K562 (cell line): ENCODE results near the gene SS18L1. TPM values are rescaled to one million over a fixed set of nuclear protein-coding genes. Genes with fewer than 3 reads are reported as not detected.

ENCODE experiments used
- ATAC-seq: fragments of 200-7000 bp; cut with Tn5 transposase; 3 replicates; pipeline ENCODE4 v1.9.1; 2020; ENCODE audit warnings: moderate library complexity
- BruUV-seq: library from RNA; stranded (reverse); fragments of 400-500 nt; replicated peaks from 2 replicates; lab custom pipeline; 2021; lab: Mats Ljungman, UMichigan
- CTCF ChIA-PET: fragments of 300-600 bp; formaldehyde crosslinking; extraction: SDS; loops from one replicate; lab custom pipeline; 2021; ENCODE audit warnings: low intra/inter-chr PET ratio; lab: Yijun Ruan, JAX
- POLR2A ChIA-PET: fragments of 300-600, 350-650 bp; sonication (Branson Sonifier 250); formaldehyde crosslinking; extraction: SDS; loops from one replicate; lab custom pipeline; 2021; ENCODE audit warnings: antibody characterized with exemption, inconsistent platforms; lab: Yijun Ruan, JAX
- DNase-seq, 4 experiments: peaks; one replicate each; pipeline versions ENCODE4 v3.0.0 to v3.0.0-alpha.2; 2011 to 2018; ENCODE audit warnings: low spot score in 3 of 4, mixed read lengths in 3 of 4; ENCODE audit errors: extremely low read depth in 1 of 4
- FAIRE-seq: peaks from 2 replicates; lab custom pipeline; 2011; peaks lifted over from hg19 to GRCh38; lab: Jason Lieb, UNC
- H2AFZ ChIP-seq: 2 replicates; pipeline ENCODE4 v1.6.0; 2011; ENCODE audit warnings: low read depth, low read length, control low read depth, inconsistent platforms
- H3K27ac ChIP-seq: fragments of 200-600 bp; 3 replicates; pipeline ENCODE4 v1.8.0; 2011; ENCODE audit warnings: low read depth, mild to moderate bottlenecking, control low read depth, inconsistent platforms, low read length, moderate library complexity, mixed read lengths; ENCODE audit errors: extremely low read depth
- H3K27me3 ChIP-seq, 2 experiments: fragments of 300-600 bp in 1 of 2; 2 replicates in 1 of 2; 3 replicates in 1 of 2; pipeline versions ENCODE4 v1.6.0 to v1.8.0; 2011; ENCODE audit warnings: inconsistent platforms in 2 of 2, low read length in 2 of 2, mild to moderate bottlenecking in 1 of 2, mixed read lengths in 1 of 2, moderate library complexity in 1 of 2; ENCODE audit not compliant: control insufficient read depth in 2 of 2, insufficient read depth in 2 of 2
- H3K36me3 ChIP-seq: fragments of 300-600 bp; 3 replicates; pipeline ENCODE4 v1.8.0; 2011; ENCODE audit warnings: mild to moderate bottlenecking, low read length, inconsistent platforms; ENCODE audit not compliant: control insufficient read depth, insufficient read depth
- H3K4me1 ChIP-seq, 2 experiments: fragments of 200-600 bp in 1 of 2; replicated peaks in 1 of 2; 2 replicates in 1 of 2; 3 replicates in 1 of 2; pipeline versions ENCODE4 v1.5.1 to v1.8.0; 2011; ENCODE audit warnings: inconsistent platforms in 2 of 2, low read length in 2 of 2, mild to moderate bottlenecking in 1 of 2, mixed read lengths in 1 of 2, moderate library complexity in 1 of 2; ENCODE audit not compliant: control insufficient read depth in 2 of 2, insufficient read depth in 2 of 2
- H3K4me2 ChIP-seq: 2 replicates; pipeline ENCODE4 v1.6.1; 2011; ENCODE audit warnings: low read length, control low read depth, inconsistent platforms, mixed read lengths; ENCODE audit not compliant: insufficient read depth
- H3K4me3 ChIP-seq: fragments of 200-600 bp; sonication (generic), shearing (Covaris generic); 2 replicates; pipeline ENCODE4 v1.5.1; 2016; ENCODE audit warnings: control low read depth, inconsistent platforms
- H3K79me2 ChIP-seq: fragments of 200-600 bp; 3 replicates; pipeline ENCODE4 v1.8.0; 2011; ENCODE audit warnings: low read length, inconsistent platforms; ENCODE audit not compliant: control insufficient read depth, insufficient read depth
- H3K9ac ChIP-seq, 2 experiments: 2 replicates each; pipeline versions ENCODE4 v1.6.0 to v1.6.1; 2011; ENCODE audit warnings: low read depth in 2 of 2, low read length in 2 of 2, control low read depth in 1 of 2, inconsistent platforms in 1 of 2, mild to moderate bottlenecking in 1 of 2, mixed read lengths in 1 of 2; ENCODE audit not compliant: insufficient read depth in 1 of 2
- H3K9me1 ChIP-seq: one replicate; pipeline ENCODE4 v1.6.0; 2011; ENCODE audit warnings: inconsistent platforms, mild to moderate bottlenecking, low read length, moderate library complexity; ENCODE audit not compliant: control insufficient read depth, insufficient read depth
- H3K9me3 ChIP-seq: replicated peaks from 2 replicates; pipeline ENCODE4 v1.5.1; 2011; ENCODE audit warnings: low read depth, low read length, inconsistent platforms; ENCODE audit not compliant: control insufficient read depth, insufficient read depth
- H4K20me1 ChIP-seq: replicated peaks from 2 replicates; pipeline ENCODE4 v1.6.1; 2011; ENCODE audit warnings: low read length, inconsistent platforms, mixed read lengths; ENCODE audit not compliant: control insufficient read depth, insufficient read depth
- CSDE1 ChIP-seq, 2 experiments: fragments of 450-650 bp; IDR thresholded peaks; 2 replicates each; pipeline ENCODE4 v1.6.1; 2016; ENCODE audit warnings: mild to moderate bottlenecking in 1 of 2
- XRCC4 ChIP-seq: IDR thresholded peaks from one replicate; pipeline ENCODE4 v1.6.1; 2011; ENCODE audit not compliant: insufficient read depth, insufficient read length; ENCODE audit errors: extremely low read depth
- YY1 ChIP-seq, 3 experiments: IDR thresholded peaks; 2 replicates each; pipeline ENCODE4 v1.6.1; 2011; ENCODE audit warnings: low read length in 2 of 3, mild to moderate bottlenecking in 2 of 3, moderate library complexity in 2 of 3, borderline replicate concordance in 1 of 3, control low read depth in 1 of 3, low read depth in 1 of 3; ENCODE audit not compliant: insufficient read depth in 3 of 3, insufficient replicate concordance in 2 of 3, control insufficient read depth in 1 of 3, insufficient read length in 1 of 3; ENCODE audit errors: extremely low read depth in 1 of 3
- ZNF57 ChIP-seq: fragments of 450-650 bp; formaldehyde crosslinking; IDR thresholded peaks from 2 replicates; pipeline ENCODE4 v1.4.0; 2020; ENCODE audit warnings: mild to moderate bottlenecking, moderate library complexity
- WGBS: fragments of 100-300 bp; shearing (Covaris generic); methylation state at CpG from one replicate; pipeline ENCODE4 v1.1.6; 2016; ENCODE audit warnings: low coverage, mixed read lengths; ENCODE audit not compliant: insufficient coverage; ENCODE audit errors: missing lambda C conversion rate; 5-methylcytosine and 5-hydroxymethylcytosine counted together
- in situ Hi-C: fragments of 300-500 bp; cut with MboI; formaldehyde crosslinking; loops from 4 replicates; pipeline ENCODE4 v1.15.0; 2018; ENCODE audit warnings: inconsistent platforms, mixed read lengths
- intact Hi-C: fragments of 100-400 bp; cut with micrococcal nuclease; formaldehyde crosslinking; loops from 2 replicates; pipeline ENCODE4 v1.14.2; 2022
- polyA plus RNA-seq, 8 experiments: library from polyadenylated mRNA; depleted of rRNA in 4 of 8; stranded (reverse) in 5 of 8; unstranded in 3 of 8; fragments of >200 nt; fragmentation: Nextera tagmentation in 2 of 8; fragmentation: Illumina TruSeq in 1 of 8; extraction: Ambion mirVana in 2 of 8; extraction: Trizol in 1 of 8; gene quantifications; 2 replicates each; pipeline versions ENCODE4 v1.2.1 to v1.2.3, GENCODE V29; 2011 to 2014; ENCODE audit warnings: inconsistent platforms in 1 of 8, missing spikeins in 1 of 8
- total RNA-seq, 7 experiments: library from RNA; depleted of rRNA in 6 of 7; stranded (reverse); fragments of >200 nt in 6 of 7; fragmentation: Illumina TruSeq in 2 of 7; extraction: Trizol in 2 of 7; gene quantifications; 2 replicates each; pipeline versions ENCODE4 v1.2.1 to v1.2.3, GENCODE V29; 2011 to 2021; ENCODE audit warnings: low replicate concordance in 1 of 7
- TF ChIP-seq, protein P1 (sequence below): sonication (generic); formaldehyde crosslinking; IDR thresholded peaks from 2 replicates; pipeline ENCODE4 v1.8.0; 2022; ENCODE audit warnings: mild to moderate bottlenecking, missing genetic modification reagents

Gene SS18L1
- total and polyA plus RNA-seq, 9 of the 15 experiments (the other 6 are each of a cell fraction or from before 2014, with no cell fraction given): 2.7 to 28.3 (median 15.1) TPM

DNA sequence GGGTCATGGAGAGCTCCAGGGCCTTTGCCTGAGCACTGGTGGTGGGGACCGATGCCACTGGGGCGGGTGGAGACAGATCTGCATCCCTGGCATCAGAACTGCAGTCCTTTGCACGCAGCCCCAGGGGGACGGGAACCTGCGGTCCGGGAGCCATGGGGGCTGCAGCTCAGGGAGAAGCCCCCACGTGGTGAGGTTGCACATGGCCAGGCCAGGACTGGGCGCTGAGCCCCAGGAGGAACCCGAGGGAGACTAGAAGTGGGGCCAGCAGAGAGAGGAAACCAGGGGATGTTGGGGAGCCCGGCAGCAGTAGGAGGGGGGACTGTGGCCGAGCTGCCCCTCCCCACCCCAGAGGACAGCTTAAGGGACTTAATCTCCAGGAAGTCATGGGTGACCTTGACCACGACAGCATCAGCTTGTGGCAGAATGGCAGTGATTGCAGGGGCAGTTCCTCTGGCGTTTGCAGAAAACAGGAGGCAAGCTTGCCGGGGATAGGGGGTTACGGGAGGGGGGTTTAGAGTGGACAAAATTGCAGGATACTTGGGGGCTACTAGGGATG, 39.3 kb upstream of the SS18L1 start:
- intact Hi-C loops: no loop called here
- H3K27ac ChIP-seq: no peak overlapping the region

More for the DNA sequence above, 39.3 kb upstream of the SS18L1 start:
- ChIA-PET CTCF (no interaction called here), POLR2A (interaction anchor here (0.7 kb wide), 1 partner anchor 16 kb away, joined by 4 read pairs; no protein-coding TSS in a partner anchor)
- no peaks in the 10 kb centered on the region for H3K79me2 ChIP-seq
- ATAC-seq (no peak), DNase-seq (no peak), FAIRE-seq (no peak)
- H3K4me3 ChIP-seq: no peak overlapping the region
- H2AFZ ChIP-seq: no peak overlapping the region
- TF ChIP-seq, protein P1, sequence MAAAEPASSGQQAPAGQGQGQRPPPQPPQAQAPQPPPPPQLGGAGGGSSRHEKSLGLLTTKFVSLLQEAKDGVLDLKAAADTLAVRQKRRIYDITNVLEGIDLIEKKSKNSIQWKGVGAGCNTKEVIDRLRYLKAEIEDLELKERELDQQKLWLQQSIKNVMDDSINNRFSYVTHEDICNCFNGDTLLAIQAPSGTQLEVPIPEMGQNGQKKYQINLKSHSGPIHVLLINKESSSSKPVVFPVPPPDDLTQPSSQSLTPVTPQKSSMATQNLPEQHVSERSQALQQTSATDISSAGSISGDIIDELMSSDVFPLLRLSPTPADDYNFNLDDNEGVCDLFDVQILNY (CRISPR knock-in tag): no peak
- TF ChIP-seq XRCC4: no peak
- no peak for TF ChIP-seq CSDE1 (IDR thresholded peaks at IDR 0.05)
- no peak for TF ChIP-seq ZNF57 (CRISPR knock-in tag)
- TF ChIP-seq YY1 (IDR thresholded peaks at IDR 0.05; ENCODE audit: borderline replicate concordance in 1 of 3, control insufficient read depth in 1 of 3, extremely low read depth in 1 of 3, insufficient read depth in 3 of 3, insufficient read length in 1 of 3, insufficient replicate concordance in 2 of 3, low read depth in 1 of 3, low read length in 2 of 3): no peak
- H3K4me1 ChIP-seq: peaks cover 0 to 18% of the 10 kb centered on the region in 2 experiments; a peak in 3 of 5 replicates
- 6% methylated on average over 12 of the region's 15 CpGs for WGBS
- no TSS peak for BruUV-seq
- peaks cover 29 to 58% of the 10 kb centered on the region in 2 experiments for H3K27me3 ChIP-seq
- H3K36me3 ChIP-seq: no peaks in the 10 kb centered on the region
- H3K4me2 ChIP-seq: no peak overlapping the region
- H3K9ac ChIP-seq: no peak overlapping the region
- H4K20me1 ChIP-seq: no peaks in the 10 kb centered on the region
- in situ Hi-C loops: no loop called here
- H3K9me1 ChIP-seq: no peaks in the 10 kb centered on the region
- H3K9me3 ChIP-seq: peaks cover 4% of the 10 kb centered on the region
